AG04449 (cell line): Measurements from ENCODE around the gene PGAP2.

Source experiments
- CTCF ChIA-PET: fragments of 350-600 bp; formaldehyde crosslinking; extraction: SDS; loops from one replicate; lab custom pipeline; 2021; ENCODE audit warnings: antibody characterized with exemption; lab: Yijun Ruan, JAX
- POLR2A ChIA-PET: fragments of 400-600, 350-600 bp; formaldehyde crosslinking; extraction: SDS; loops from one replicate; lab custom pipeline; 2020; ENCODE audit warnings: antibody characterized with exemption, inconsistent platforms; lab: Yijun Ruan, JAX
- DNase-seq: peaks from one replicate; pipeline ENCODE4 v3.0.0-alpha.2; 2010; ENCODE audit warnings: low read depth, low spot score
- H3K4me3 ChIP-seq: 2 replicates; pipeline ENCODE4 v1.5.1; 2011; ENCODE audit warnings: low read depth, mild to moderate bottlenecking, control low read depth, low read length
- TF ChIP-seq, protein P1 (sequence below): IDR thresholded peaks from one replicate; pipeline ENCODE4 v1.5.1; 2011; ENCODE audit warnings: mild to moderate bottlenecking, moderate library complexity, low read length, control low read depth, inconsistent platforms; ENCODE audit not compliant: insufficient read depth; ENCODE audit errors: missing control alignments

Gene PGAP2

GRCh38 chr11:3853899-3854659 lies 45.7 kb downstream of the PGAP2 start:
- POLR2A ChIA-PET, result interaction anchor here (1.0 to 2.6 kb wide), 4 partner anchors 13 to 219 kb away, joined by 3 to 18 read pairs (median 10); partner anchors contain the start of gene RHOG

DNA sequence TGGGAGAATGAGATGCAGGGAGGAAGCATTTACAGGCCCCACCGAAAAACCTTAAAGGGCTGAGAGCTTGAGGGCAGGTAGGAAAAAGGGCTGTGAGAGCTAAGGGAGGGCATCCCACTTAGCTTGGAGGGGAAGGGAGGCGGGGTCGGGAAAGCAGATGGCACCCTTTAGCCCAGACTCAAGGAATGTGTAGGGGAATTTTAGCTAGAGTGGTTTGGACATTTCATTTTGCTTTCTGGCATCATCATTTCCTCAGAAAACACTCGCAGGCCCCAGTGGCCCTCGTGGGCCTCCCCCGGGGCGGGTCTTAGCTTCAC lies 46.3 kb downstream of the PGAP2 start:
- TF ChIP-seq, protein P1, sequence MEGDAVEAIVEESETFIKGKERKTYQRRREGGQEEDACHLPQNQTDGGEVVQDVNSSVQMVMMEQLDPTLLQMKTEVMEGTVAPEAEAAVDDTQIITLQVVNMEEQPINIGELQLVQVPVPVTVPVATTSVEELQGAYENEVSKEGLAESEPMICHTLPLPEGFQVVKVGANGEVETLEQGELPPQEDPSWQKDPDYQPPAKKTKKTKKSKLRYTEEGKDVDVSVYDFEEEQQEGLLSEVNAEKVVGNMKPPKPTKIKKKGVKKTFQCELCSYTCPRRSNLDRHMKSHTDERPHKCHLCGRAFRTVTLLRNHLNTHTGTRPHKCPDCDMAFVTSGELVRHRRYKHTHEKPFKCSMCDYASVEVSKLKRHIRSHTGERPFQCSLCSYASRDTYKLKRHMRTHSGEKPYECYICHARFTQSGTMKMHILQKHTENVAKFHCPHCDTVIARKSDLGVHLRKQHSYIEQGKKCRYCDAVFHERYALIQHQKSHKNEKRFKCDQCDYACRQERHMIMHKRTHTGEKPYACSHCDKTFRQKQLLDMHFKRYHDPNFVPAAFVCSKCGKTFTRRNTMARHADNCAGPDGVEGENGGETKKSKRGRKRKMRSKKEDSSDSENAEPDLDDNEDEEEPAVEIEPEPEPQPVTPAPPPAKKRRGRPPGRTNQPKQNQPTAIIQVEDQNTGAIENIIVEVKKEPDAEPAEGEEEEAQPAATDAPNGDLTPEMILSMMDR, result no peak
- ChIA-PET CTCF (interaction anchor here (0.5 to 27.1 kb wide), 60 partner anchors 13 to 396 kb away, joined by 3 to 1868 read pairs (median 6); partner anchors contain the start of genes PGAP2 and RHOG), POLR2A (interaction anchor here (0.7 to 2.6 kb wide), 7 partner anchors 14 to 218 kb away, joined by 3 to 18 read pairs (median 3); partner anchors contain the start of genes NUP98 and RHOG)
- no peak for DNase-seq
- H3K4me3 ChIP-seq, result 0 out of 2 replicates have a peak overlapping the region, but pooled peaks have one; percentile 6

More at GRCh38 chr11:3853899-3854659, 45.7 kb downstream of the PGAP2 start:
- DNase-seq, result no peak
- TF ChIP-seq, protein P1, result no peak
- H3K4me3 ChIP-seq, result no peak overlapping the region
- CTCF ChIA-PET, result interaction anchor here (0.5 to 27.1 kb wide), 56 partner anchors 14 to 396 kb away, joined by 3 to 1868 read pairs (median 7); partner anchors contain the start of genes PGAP2 and RHOG

GRCh38 chr11:3854977-3855807 lies 46.8 kb downstream of the PGAP2 start, which contains the start of gene STIM1:
TSS of gene STIM1 (plus strand) at chr11:3855664. CDS start at chr11:3856271, 607 bp downstream.
- POLR2A ChIA-PET, result interaction anchor here (0.7 to 2.6 kb wide), 10 partner anchors 14 to 218 kb away, joined by 3 to 18 read pairs (median 3); partner anchors contain the start of genes NUP98, PGAP2 and RHOG
- peak; percentile 45 for DNase-seq
- TF ChIP-seq, protein P1, result peak; percentile 97
- CTCF ChIA-PET, result interaction anchor here (0.5 to 27.1 kb wide), 62 partner anchors 12 to 397 kb away, joined by 3 to 1868 read pairs (median 6); partner anchors contain the start of genes PGAP2 and RHOG
- H3K4me3 ChIP-seq, result peak within 1 kb of the TSS; percentile 85

DNA sequence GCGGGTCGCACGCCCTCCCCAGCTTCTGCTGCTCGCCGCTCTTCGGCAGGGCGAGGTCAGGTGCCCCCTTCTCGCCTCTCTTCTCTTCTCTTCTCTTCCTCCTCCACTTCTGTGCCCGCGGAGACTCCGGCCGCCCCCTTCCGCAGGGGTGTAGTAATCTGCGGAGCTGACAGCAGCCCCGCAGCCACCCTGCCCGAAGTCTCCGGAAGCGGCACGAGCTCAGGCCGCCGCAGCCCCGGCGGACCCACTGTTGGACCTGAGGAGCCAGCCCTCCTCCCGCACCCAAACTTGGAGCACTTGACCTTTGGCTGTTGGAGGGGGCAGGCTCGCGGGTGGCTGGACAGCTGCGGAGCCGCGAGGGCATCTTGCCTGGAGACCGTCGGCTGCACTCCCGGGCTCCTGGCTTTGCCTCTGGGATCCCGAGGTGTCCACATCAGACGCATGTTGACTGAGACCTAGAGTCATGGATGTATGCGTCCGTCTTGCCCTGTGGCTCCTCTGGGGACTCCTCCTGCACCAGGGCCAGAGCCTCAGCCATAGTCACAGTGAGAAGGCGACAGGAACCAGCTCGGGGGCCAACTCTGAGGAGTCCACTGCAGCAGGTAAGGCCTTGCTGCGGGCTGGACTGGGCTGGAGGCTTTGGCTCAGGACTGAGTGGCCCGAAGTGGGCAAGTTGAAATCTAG lies 47.6 kb downstream of the PGAP2 start:
- CTCF ChIA-PET, result interaction anchor here (0.7 to 27.1 kb wide), 27 partner anchors 12 to 243 kb away, joined by 3 to 1868 read pairs (median 13); partner anchors contain the start of genes PGAP2 and RHOG
- H3K4me3 ChIP-seq, result peak overlapping the region; percentile 85
- DNase-seq, result no peak
- TF ChIP-seq, protein P1, result no peak
- POLR2A ChIA-PET, result interaction anchor here (0.6 to 2.6 kb wide), 7 partner anchors 15 to 217 kb away, joined by 3 to 18 read pairs (median 4); partner anchors contain the start of genes PGAP2 and RHOG

GRCh38 chr11:3856856-3857553 lies 48.6 kb downstream of the PGAP2 start:
- TF ChIP-seq, protein P1, result no peak
- ChIA-PET POLR2A (interaction anchor here (0.6 kb wide), 1 partner anchor 210 kb away, joined by 3 read pairs; no protein-coding TSS in a partner anchor), CTCF (interaction anchor here (0.8 to 27.1 kb wide), 9 partner anchors 8 to 231 kb away, joined by 3 to 1868 read pairs (median 51); partner anchors contain the start of gene RHOG)
- peak overlapping the region; percentile 85 for H3K4me3 ChIP-seq
- DNase-seq, result no peak
